GM12874 (cell line): ENCODE results near the gene RASL11B.

ENCODE experiments used
- CTCF ChIP-seq: IDR thresholded peaks from 2 replicates; pipeline ENCODE4 v1.5.1; 2011; ENCODE audit warnings: low read depth, mild to moderate bottlenecking, control low read depth, low read length, moderate library complexity; ENCODE audit not compliant: insufficient read depth

Gene RASL11B

GRCh38 chr4:52876069-52876468 lies 14.0 kb downstream of the RASL11B start:
- no peak for TF ChIP-seq CTCF

GRCh38 chr4:52877036-52877435 lies 14.9 kb downstream of the RASL11B start:
- TF ChIP-seq CTCF: no peak

GRCh38 chr4:52877694-52878093 lies 15.6 kb downstream of the RASL11B start:
- no peak for TF ChIP-seq CTCF

GRCh38 chr4:52879471-52879870 lies 17.4 kb downstream of the RASL11B start:
- TF ChIP-seq CTCF: no peak

- TF ChIP-seq CTCF: no peak
Measured at GRCh38 chr4:52880994-52881393, 18.9 kb downstream of the RASL11B start.

- no peak for TF ChIP-seq CTCF
Measured at GRCh38 chr4:52883183-52883621, 21.1 kb downstream of the RASL11B start.

- no peak for TF ChIP-seq CTCF
Measured at GRCh38 chr4:52883707-52884669, 21.9 kb downstream of the RASL11B start.
